Hematopoietic multipotent progenitor cell treated with erythropoietin and hydrocortisone succinate and interleukin-3 and kit ligand, for 15 days (in vitro differentiated cells): Measurements from ENCODE around the gene NFRKB.
"Not testable (repeated sequence)": the region's sequence is repeated elsewhere in the genome, so short reads cannot be mapped to it uniquely, and the experiment has no call there.

Experiments used
- DNase-seq: peaks from one replicate; pipeline ENCODE4 v3.0.0-alpha.2; 2015; ENCODE audit warnings: low spot score

Gene NFRKB

DNA sequence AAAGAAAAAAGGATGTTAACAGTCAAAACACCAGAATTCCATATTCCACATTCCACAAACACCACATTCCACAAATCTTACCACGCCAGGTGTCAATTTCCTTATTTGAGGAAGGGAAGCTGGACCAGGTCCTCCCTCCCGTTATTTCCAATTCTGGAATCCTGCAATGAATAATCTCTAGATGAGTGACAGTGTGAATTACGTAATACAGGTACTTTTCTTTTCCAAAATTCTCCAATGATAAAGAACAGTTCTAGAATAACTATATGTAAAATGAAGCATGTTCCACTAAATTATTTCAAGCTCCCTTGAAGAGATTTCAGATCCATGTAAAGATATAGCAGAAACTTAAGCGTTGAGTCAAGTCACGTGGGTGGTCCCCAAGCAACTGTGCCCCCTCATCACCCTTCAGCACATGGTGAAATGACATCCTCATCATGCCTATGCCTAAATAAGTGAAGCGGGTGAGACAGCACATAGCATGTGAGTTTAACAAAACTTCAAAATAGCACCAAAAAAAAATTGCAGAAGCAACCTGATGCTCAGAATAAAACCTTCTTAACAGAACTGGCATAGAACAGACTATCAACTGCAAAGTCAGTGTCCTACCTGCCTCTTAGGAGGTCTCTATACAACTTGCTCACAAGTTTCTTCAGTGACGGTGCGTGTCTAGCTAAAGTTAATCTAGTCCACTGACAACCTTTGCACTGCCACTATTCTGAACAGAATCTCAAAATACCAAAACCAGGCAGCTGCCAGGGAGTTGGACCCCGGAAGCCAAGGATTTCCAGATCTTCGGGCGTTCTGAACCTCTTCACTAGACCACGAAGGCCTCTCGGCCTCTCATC lies 876 bp downstream of the NFRKB start:
- DNase-seq: peak; percentile 33

DNA sequence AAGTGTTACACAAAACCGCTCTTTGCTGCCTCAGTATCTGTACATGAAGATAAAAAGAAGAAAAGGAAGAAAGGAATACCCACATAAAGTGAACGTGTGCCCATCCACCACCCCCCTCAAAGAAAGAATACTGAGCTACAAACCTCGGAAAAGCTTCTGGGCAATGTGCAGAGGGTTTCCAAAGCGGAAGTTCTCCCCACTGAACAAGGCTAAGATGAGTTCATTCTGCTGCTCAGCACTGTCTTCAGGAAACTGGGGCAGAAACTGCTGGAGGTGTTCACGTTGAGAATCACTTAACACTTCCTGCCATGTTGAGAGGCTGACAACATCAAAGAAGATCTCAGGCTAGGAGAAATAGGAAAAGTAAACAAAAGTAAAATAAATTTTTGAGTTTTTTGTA lies 6.9 kb downstream of the NFRKB start:
- no peak for DNase-seq

DNA sequence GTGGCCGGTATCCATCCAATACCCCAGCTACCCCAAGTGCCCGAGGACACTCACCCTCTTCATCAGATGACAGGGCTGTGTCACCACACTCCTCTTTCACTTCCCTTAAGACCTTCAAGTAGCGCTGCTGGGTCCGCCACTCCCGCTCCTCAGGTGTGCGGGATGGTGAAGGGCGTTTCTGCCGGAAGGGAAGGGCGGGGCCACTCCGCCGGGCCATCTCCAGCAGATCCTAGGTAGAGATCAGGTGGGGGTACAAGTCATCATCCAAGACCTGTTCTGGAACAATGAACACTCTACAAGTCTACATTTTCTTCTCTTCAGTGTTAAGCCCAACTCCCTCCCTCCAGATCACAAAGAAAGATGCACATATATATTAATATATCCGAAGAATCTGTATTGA lies 10.0 kb downstream of the NFRKB start:
- DNase-seq: no peak

DNA sequence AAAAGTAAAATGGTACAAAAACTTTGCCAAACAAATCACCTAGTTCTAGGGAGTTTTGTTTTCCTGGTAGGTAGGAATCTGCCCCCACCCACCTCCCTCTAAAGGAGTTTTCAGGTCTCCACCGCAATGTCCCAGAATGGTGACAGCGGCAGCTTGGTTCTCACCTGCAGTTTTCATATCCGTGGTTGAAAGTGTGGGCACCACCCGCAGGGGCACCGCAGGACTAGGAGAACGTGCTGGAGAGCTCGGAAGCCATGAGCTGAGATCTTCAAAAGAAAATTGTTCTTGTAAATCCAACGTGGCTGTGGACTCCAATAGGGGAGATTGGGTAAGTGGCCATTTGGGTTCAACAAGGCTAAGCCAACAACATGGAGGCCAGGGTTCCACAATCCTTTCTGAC lies 10.8 kb downstream of the NFRKB start:
- DNase-seq: no peak

DNA sequence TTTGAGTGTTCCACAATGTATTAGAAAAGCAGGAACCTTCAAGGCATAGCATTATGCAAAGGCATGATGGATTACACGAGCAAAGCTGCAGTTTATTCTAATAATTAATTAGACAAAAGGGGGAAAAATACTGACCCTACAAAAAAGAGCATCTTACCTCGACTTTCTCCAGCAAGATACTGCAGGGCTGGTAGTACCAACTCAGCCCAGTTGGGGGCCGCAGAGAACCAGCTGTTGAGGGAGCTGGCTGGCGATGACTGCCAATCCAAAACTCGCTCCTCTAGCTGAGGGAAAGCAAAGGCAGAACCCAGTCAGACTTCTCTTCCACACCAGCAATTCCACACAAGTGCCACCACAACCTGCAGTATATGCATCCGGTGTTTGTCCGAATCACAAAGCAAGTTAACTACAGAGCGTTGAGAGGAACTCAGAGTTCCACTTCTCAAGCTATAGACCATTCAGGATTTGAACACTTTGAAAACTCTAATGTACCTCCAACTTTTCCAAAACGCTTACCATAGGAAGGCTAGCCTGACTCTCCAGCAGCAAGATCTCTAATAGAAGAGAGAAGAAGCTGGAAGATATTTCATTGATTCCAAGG lies 13.7 kb downstream of the NFRKB start:
- DNase-seq: peak; percentile 27

DNA sequence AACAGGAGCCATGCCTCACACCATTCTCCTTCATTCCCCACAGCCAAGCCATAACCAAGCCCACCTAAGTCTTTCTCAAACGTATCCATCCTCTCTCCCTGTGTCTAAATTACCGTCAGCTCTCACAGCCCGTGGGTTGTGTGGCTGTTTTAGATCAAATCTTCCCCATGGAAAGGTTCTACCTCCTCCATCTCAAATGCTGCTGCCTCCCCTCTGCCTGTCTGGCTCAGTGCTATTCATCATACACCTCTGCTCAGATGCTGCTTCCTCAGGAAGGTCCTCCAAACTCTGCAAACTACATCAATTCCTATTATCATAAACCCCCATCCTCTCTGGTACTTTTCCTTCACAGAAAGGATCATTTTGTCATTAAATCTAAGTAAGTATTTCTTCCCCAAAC lies 15.1 kb downstream of the NFRKB start:
- no peak for DNase-seq

DNA sequence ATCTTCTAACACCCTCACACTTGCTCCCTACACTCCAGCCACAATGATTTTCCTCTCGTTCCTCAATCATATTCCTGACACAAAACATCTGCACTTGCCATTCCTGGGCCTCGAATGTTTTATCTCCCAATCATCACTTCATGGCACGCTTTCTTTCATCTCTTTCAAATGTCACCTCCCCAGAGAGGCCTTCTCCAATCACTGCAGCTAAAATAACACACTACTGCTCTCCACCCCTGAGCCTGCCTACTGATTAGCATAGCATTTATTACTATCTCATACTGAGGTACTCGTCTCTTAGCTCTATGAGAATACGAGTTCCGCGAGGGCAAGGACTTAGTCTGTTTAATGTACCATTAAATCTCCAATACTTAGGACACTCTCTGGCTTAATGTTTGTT lies 23.5 kb downstream of the NFRKB start:
- no peak for DNase-seq

DNA sequence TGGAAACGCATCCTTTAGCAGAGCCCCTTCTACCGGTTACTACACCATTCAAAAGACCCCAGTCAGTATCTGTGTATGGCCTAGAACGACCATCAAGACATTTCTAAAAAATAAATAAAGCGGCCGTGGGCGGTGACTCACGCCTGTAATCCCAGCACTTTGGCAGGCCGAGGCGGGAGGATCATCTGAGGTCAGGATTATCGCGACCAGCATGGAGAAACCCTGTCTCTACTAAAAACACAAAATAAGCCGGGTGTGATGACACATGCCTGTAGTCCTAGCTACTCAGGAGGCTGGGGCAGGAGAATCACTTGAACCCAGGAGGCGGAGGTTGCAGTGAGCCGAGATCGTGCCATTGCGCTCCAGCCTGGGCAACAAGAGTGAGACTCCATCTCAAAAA lies 26.8 kb downstream of the NFRKB start:
- not testable (repeated sequence) for DNase-seq

DNA sequence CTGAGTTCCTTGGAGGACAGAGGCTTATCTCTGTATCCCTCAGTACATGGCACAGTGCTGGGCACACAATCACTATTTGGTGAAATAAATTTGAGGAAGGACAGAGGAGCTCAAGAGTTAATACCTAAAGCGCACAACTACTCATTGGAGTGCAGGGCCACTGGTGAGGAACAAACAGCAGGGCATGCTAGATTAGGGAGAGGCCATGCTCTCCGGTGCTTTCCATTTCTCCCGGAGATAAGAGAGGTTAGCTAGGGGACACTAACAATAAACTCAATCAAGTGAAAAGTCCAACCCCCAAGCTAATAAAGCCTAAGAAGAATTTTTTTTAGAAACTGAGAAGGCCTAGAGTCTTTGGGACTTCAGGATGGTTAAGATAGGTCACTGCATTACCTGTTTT lies 29.1 kb downstream of the NFRKB start:
- DNase-seq: no peak

DNA sequence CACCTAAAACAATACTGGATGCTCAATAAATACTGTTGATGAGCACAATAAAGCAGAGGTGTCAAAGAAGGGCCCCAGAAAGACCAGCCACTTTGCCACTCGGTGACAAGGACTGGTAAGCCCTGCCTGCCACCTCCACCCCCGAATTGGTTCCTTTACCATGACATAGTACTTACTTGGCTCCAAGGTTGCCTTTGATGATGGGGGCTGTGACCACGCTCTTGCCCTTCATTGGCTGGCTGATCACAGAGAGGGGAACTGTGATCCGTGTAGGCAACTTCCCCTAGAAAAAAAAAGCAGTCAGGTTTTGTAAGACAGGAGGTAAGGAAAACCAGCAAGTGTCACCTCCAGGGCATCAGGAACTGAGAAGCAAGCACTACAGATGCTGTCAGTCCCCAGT lies 29.7 kb downstream of the NFRKB start:
- DNase-seq: no peak

DNA sequence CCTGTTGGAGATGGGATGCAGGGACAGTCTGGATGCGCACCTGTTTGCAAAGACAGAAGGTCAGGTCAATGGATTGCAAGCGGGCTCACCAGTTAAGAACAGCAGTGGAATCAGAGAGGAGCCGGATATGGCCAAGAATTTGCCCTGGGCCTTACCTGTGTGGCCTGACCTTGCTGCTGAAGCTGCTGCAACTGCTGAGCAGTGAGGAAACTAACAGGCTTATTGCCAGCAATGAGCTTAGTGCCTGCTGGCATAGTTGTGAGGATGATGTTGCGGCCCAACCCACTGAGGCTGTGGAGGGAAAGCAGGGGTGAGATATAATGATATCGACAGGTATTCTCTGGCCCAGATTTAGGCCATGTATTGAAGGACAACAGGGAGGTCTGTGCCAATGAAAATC lies 30.6 kb downstream of the NFRKB start:
- DNase-seq: no peak

DNA sequence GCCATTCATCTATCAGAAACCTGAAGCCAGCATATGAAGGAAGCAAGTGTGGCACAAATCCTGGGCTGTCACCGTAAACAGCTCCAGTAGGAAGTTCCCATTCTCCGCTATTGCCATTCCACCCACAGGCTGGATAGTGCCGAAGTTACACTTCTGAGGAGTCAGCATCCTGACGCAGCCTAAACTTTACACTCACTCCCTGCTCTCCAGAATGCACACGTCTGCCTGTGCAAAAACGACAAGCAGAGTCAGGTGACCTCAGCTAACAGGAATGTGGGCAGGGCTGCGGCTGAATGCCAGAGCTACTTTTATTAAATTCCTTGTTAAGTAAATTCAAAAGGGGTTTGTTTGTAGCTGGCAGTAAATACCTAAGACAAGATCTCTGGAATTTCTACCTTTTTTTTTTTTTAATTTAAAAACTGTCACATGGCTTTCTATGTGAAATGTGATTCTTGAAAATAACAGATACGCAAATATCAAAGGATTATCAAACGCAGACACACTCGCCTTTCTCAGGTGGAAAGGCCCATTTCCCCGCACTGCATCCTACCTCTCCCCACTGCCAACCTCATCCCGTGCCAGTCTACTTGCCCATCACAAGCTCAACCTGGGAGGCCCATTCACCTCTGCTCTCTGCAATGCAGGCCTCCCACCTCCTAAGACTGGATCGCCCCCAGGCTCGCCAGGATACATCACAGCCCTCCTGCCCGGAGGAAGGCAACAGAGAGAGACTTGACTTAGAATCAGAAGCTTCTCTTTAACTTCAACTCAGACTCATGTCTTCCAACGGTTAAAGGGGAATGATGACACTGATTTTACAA lies 33.5 kb downstream of the NFRKB start:
- no peak for DNase-seq

DNA sequence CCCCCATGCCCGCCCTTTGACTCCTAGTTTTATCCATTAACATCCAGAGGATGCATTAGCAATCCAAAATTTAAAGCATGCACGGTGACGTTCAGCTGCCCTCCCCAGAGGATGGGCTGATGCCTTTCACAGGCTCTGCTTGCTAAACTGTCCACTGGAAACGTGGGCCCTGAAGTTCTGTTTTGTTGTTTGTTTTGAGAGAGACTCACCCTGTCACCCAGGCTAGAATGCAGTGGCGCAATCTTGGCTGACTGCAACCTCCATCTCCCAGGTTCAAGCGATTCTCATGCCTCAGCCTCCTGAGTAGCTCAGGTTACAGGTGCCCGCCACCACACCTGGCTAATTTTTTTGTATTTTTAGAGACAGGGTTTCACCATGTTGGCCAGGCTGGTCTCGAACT lies 39.3 kb downstream of the NFRKB start:
- DNase-seq: no peak

DNA sequence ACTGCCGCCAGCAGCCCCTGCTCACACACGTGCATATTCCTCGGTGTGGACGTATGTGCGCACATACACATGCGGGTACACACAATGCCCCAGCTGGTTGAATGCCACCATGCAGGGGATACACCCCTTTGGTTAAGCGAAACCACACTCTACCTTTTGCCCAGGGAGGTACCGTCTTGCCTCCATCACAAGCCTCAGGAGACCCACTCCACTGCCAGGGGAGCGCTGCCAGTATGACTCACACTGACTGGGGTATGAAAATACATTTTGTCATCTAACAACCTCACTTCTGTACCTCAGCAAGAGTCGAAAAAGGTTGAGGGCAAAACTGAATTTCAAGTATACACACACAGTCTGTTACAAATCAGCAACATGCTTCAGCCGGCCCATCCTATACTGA lies 40.3 kb downstream of the NFRKB start:
- no peak for DNase-seq

DNA sequence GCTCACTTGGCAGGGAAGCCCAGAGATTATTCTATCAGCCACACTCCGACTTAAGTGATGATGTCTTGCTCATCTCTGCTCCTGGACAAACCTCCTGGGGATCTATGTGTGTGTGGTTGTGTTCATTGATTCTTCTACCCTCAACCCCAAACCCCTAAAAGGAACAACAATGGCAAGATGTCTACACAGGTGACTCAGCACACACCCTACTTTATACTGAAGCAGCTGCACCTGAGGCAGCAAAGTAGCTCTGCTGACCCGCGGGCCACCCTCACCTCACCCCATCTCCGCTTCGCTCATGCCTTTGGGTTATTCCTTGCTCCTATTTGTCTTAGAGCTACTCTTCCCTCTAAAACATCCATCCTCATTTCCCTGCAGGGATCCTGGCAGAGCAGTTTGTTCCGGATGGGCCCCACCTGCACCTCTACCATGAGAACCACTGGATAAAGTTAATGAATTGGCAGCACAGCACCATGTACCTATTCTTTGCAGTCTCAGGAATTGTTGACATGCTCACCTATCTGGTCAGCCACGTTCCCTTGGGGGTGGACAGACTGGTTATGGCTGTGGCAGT lies 41.1 kb downstream of the NFRKB start:
- DNase-seq: no peak

DNA sequence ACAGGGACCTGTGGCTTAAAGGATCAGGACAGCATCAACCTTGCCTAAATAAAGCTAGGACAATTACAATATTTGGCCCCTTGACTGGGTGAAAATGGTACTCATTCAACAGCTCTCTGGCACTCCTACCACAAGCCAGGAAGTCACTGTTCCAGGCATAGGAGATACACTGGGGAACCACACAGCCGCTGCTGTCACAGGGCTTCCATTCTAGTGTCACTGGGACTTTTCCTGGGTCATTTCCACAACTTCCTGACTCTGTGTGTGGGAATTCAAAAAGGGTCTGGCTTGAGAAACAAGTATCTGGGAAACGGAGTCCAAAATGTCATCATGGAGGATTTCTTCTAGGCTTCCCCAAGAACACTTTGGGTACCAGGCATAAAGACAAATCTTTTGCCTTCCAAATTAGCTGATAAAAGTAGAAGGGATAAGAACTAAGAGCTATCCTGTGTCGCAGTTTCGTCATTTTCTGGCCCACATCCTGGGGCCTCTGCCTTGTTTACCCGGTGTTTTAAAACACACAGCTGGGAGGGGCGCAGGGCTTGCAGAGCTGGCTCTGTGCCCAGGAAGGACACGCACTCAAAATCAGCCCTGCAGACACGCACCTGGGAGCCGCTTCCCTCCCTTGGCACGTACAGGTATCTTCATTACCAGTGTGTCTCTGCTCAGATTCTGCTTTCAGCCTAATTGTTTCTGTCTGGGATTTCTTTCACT lies 41.7 kb downstream of the NFRKB start:
- DNase-seq: no peak

DNA sequence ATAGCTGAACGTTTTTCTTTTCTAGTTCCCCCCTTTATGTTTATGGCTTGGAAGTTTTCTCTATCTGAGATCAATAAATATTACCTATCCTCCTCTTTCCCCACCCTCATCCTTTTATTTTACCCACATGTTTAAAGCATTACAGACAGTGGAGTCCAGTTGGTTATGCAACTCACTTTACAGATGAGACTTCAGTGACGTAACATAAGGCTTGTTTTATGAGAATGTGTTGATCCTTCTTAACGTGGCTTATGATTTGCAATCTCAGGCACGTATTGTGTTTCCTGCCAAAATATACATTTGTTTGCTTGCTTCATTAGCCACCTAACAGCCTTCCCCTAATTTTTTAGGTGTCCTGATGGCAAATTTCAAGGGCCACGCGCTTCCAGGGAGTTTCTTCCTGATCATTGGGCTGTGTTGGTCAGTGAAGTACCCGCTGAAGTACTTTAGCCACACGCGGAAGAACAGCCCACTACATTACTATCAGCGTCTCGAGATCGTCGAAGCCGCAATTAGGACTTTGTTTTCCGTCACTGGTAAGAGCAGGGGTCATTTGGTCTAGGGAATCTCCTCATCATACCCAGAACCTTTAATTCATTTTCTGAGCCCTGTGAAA lies 43.1 kb downstream of the NFRKB start:
- no peak for DNase-seq

DNA sequence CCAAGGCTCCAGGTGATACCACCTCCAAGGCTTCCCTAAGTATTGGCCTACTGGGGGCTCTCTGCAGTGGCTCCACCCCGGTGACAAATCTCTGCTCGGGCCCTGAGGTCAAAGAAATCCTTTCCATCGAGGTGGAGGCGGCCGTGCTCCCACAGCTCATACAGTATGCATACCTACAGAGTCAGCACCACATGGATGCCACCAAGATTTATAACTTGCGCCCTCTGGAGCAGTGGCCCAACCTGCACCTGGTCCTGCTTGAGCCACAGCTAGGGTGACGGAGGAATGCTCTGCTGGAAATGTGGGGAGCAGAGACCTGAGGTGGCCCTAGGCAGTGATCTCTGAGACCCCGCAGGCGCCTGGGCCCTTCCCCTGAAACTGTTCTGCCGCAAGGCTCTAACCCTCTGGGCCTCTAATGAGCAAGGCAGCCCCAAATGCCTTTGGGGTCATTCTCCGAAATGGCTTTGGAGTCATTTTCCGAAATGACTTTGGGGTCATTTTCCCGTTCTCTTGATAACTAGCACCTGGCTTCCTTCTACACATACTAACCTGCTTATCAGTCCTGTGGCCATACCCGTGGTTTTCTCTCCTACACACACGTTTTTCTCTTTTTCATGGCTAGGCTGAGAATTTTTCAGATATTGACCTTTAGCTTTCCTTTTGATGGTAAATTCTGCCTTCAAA lies 45.8 kb downstream of the NFRKB start:
- no peak for DNase-seq

DNA sequence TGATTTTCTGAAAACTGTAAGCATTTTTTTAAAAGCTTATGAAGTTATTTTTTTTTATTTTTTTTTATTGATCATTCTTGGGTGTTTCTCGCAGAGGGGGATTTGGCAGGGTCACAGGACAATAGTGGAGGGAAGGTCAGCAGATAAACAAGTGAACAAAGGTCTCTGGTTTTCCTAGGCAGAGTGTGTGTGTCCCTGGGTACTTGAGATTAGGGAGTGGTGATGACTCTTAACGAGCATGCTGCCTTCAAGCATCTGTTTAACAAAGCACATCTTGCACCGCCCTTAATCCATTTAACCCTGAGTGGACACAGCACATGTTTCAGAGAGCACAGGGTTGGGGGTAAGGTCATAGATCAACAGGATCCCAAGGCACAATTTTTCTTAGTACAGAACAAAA lies 48.0 kb downstream of the NFRKB start:
- not testable (repeated sequence) for DNase-seq

DNA sequence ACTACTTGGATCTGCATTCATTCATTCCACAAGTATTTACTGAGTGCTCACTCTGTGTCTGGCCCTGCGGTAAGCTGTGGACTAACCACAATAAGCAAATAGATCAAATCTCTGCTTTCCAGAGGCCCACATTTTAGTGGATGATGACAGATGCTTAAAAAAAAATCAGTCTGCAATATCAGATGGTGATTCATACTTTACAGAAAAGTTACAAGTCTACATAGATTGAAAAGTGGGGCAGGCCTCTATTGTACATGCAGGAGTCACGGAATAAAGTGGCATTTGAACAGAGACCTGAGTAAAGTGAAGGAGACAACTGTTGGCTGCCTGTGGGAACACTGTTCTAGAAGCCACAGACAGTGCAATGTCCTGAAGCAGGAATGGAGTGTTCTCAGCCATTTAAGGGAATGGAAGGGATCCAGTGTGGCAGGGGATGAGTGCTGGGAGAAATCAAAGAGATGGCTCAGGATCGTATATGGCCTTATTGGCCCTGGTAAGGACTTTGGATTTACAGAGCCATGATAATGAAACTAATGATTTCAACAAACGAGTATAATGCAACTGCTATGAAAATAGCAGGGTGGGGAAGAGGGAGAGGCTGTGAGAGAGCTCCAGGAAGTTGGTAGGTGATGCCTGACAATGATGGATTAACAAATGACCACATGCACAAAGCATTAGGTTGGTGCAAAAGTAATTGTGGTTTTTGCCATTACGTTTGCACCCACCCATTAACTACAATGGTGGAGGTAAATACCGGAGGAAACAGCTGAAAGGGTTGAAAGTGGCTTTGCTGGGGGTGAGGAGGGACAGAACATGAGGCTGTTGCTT lies 48.7 kb downstream of the NFRKB start:
- DNase-seq: no peak
